Measurements from ENCODE around the gene TUBB. TPM values are rescaled to one million over a fixed set of nuclear protein-coding genes. Genes with fewer than 3 reads are reported as not detected.

The TUBB gene
- total RNA-seq, 2 experiments from 2014 or later: 1,162 to 1,172 TPM

DNA sequence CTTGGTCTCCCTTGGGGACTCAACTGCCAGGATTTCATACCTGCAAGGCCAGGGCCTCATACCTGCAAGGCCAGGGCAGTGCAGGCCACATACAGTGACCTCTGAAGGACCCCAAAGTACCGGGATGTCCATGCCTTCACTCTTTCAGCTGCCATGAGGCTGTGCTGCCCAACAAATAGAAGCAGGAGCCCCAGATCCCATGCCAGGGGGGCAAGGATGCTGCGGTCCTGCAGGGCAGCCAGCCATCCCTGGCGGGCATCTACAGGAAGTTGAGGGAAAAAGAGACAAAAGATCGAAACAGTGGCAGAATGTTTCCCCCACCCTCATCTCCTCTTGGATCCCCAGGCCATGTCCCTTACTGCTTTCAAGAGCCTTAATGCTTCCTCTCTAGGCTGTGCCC is 30.2 kb upstream of the TUBB start:
- H3K9me3 Mint-ChIP-seq: no peaks in the 10 kb centered on the region
- CTCF ChIA-PET: interaction anchor here (3.2 to 4.8 kb wide), 2 partner anchors 11 to 41 kb away, joined by 10 to 31 read pairs; no protein-coding TSS in a partner anchor
- POLR2A ChIA-PET: interaction anchor here (2.6 to 6.6 kb wide), 4 partner anchors 8 to 31 kb away, joined by 8 to 88 read pairs (median 36); partner anchors contain the start of genes MDC1 and TUBB
- H3K4me3 Mint-ChIP-seq: peak overlapping the region; percentile 93
- no peak for DNase-seq
- peaks cover 33% of the 10 kb centered on the region for H3K36me3 Mint-ChIP-seq (ENCODE audit: low read depth)
- no peaks in the 10 kb centered on the region for H3K27me3 Mint-ChIP-seq
- H3K4me1 Mint-ChIP-seq: peaks cover 44% of the 10 kb centered on the region
- peak overlapping the region; percentile 94 for H3K27ac Mint-ChIP-seq

DNA sequence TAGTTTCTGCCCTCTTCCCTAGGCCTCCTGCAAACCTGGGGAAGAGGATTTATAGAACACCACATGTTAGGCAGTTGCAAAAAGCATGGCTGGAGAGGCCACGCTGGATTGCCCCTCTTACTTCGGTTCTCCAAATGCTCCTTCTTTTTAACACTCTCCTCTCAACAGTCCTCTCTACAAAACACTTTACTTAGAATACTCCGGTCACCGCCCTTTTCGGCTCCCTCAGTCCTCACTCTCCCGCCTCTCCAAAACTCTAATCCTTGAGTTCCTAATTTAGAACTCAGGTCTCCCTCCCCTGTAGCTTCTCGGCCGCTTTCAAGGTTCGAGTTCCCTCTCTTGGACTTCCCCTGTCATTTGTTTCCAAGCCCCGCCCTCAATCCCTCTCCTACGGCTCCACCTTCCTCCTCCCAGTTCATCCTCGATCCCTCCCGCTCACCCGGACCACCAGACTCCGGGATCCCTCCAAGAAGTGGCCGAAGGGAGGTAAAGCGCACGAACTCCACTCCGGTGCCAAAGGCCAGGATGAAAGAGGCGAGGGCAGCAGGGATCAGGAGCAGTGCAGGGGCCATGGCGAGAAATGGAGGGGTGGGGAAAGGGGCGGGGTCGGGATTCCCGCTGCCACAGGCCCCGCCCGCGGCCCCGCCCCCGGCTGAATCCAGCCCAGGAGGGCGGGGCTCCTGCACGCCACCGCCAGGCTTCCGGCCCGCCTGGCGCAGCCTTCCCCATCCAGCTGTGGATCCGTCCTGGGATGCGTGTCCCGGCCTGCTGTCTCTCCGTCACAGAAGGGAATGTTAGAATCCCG is 29.5 kb upstream of the TUBB start, which contains the start of gene NRM:
NRM (minus strand) TSS at position 582 of the 805 bp plus-strand sequence; CDS start at position 572, 10 bp downstream.
- DNase-seq: peak; percentile 79
- H3K4me3 Mint-ChIP-seq: peak within 1 kb of the TSS; percentile 93
- POLR2A ChIA-PET: interaction anchor here (0.6 to 6.6 kb wide), 11 partner anchors 9 to 76 kb away, joined by 3 to 88 read pairs (median 5); partner anchors contain the start of genes FLOT1, MDC1 and TUBB
- H3K27ac Mint-ChIP-seq: peak within 1 kb of the TSS; percentile 94
- no peaks in the 10 kb centered on the region for H3K9me3 Mint-ChIP-seq
- peaks cover 45% of the 10 kb centered on the region for H3K4me1 Mint-ChIP-seq
- H3K27me3 Mint-ChIP-seq: no peaks in the 10 kb centered on the region
- peaks cover 27% of the 10 kb centered on the region for H3K36me3 Mint-ChIP-seq (ENCODE audit: low read depth)
- CTCF ChIA-PET: interaction anchor here (1.1 to 4.8 kb wide), 4 partner anchors 12 to 158 kb away, joined by 3 to 31 read pairs (median 7); partner anchors contain the start of gene MDC1

DNA sequence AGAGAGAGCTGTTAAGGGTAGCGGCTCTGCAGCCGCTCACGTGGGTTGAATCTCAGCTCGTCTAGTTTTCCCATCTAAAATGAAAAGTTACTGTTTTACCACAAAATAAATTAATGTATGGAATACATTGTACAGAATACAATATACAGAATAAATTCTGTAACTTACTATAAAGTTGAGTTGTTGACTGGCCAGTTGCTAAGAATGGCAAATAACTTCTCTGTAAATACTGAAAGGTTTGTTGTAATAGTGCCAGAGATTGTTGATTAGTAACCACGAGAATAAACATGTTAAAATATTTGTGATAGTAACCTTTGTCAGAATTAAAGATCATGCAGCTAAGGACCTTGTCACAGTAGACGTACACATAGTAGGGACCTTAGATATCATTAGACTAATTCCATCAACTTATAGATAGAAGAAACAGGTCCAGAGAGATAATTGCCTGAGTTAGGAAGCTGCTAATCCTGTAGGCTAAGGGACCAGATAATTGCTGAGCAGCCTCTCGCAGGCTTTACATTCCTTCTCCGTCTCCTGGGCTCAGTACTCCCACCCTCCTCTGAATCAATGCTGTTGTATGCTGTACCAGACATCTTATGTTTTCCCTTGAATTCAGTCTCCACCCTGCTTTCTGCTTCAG is 28.8 kb upstream of the TUBB start:
- Mint-ChIP-seq H3K9me3 (no peaks in the 10 kb centered on the region), H3K27ac (no peak overlapping the region)
- CTCF ChIA-PET: interaction anchor here (1.1 to 4.8 kb wide), 4 partner anchors 12 to 159 kb away, joined by 3 to 31 read pairs (median 7); partner anchors contain the start of gene MDC1

DNA sequence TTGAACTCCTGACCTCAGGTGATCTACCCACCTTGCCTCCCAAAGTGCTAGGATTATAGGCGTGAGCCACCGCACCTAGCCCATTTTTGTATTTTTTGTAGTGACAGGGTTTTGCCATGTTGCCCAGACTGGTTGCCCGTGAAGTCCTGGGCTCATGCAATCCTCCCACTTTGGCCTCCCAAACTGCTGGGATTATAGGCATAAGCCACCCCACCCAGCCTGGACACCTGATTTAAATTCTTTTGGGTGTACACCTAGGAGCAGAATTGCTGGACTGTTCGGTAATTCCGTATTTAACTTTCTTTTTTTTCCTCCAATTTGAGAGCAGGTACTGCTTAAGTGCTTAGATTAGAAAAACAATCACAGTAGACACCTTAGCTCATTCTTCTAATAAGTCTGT is 23.7 kb upstream of the TUBB start:
- POLR2A ChIA-PET: interaction anchor here (1.6 to 2.1 kb wide), 2 partner anchors 9 to 12 kb away, joined by 6 read pairs; no protein-coding TSS in a partner anchor
- H3K27me3 Mint-ChIP-seq: no peaks in the 10 kb centered on the region
- DNase-seq: no peak
- H3K27ac Mint-ChIP-seq: no peak overlapping the region
- H3K4me1 Mint-ChIP-seq: peaks cover 8% of the 10 kb centered on the region
- peaks cover 12% of the 10 kb centered on the region for H3K36me3 Mint-ChIP-seq (ENCODE audit: low read depth)
- CTCF ChIA-PET: interaction anchor here (1.2 kb wide), 1 partner anchor 20 kb away, joined by 4 read pairs; the partner anchor contains the start of gene MDC1
- no peaks in the 10 kb centered on the region for H3K9me3 Mint-ChIP-seq
- no peak overlapping the region for H3K4me3 Mint-ChIP-seq

More for the DNA sequence above, 28.8 kb upstream of the TUBB start:
- DNase-seq: no peak
- Mint-ChIP-seq H3K4me1 (peaks cover 45% of the 10 kb centered on the region), H3K27me3 (no peaks in the 10 kb centered on the region), H3K36me3 (ENCODE audit: low read depth) (peaks cover 20% of the 10 kb centered on the region), H3K4me3 (peak overlapping the region; percentile 93)
- POLR2A ChIA-PET: interaction anchor here (0.6 to 6.6 kb wide), 11 partner anchors 8 to 77 kb away, joined by 3 to 88 read pairs (median 5); partner anchors contain the start of genes FLOT1, MDC1 and TUBB

DNA sequence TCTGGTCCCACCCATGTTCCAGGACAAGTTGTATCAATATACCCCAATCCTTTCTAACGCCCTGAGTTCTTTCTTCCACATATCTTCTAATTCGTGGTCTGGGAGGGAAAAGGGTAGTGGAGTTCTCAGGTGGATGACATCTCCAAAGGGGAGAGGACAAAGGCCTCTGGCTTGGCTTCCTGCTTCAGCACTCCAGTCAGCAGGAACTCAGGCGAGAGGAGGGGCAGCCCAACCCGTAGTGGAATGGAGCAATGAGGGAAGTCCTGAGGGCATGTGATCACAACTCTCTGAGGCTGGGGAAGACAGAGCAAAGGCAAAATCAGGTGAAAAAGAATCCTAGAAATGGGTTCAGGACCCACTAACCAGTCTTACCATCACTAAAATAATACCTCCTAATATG is 19.8 kb upstream of the TUBB start:
- Mint-ChIP-seq H3K27me3 (no peaks in the 10 kb centered on the region), H3K27ac (no peak overlapping the region), H3K4me3 (no peak overlapping the region), H3K4me1 (no peaks in the 10 kb centered on the region), H3K36me3 (ENCODE audit: low read depth) (peaks cover 46% of the 10 kb centered on the region), H3K9me3 (no peaks in the 10 kb centered on the region)
- ChIA-PET CTCF (interaction anchor here (1.4 kb wide), 1 partner anchor 30 kb away, joined by 3 read pairs; no protein-coding TSS in a partner anchor), POLR2A (interaction anchor here (0.8 kb wide), 1 partner anchor 17 kb away, joined by 3 read pairs; the partner anchor contains the start of gene MDC1)
- no peak for DNase-seq

DNA sequence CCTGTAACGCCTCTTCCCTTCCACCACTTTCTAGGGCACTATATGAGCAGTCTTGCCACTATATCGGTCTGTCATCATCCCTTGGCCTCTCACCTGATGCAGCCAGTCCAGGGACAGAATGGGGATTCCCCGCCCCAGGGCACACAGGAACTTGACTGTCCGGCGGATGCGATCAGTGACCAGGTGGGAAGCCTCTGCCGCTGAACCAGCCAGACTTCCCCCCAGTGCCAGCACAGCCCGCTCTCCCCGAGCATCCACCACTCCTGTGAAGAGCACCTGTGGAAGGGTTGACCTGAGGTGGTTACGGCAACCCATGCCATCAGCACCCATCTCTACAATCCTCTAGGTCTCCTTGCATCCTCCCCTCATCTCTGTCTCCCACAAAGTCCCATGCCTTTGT is 17.1 kb upstream of the TUBB start:
- no peak overlapping the region for H3K27ac Mint-ChIP-seq
- ChIA-PET CTCF (interaction anchor here (2.2 kb wide), 1 partner anchor 24 kb away, joined by 9 read pairs; no protein-coding TSS in a partner anchor), POLR2A (interaction anchor here (0.7 to 1.3 kb wide), 2 partner anchors 16 to 18 kb away, joined by 3 read pairs; no protein-coding TSS in a partner anchor)
- H3K4me3 Mint-ChIP-seq: no peak overlapping the region
- H3K4me1 Mint-ChIP-seq: peaks cover 2% of the 10 kb centered on the region
- H3K36me3 Mint-ChIP-seq (ENCODE audit: low read depth): peaks cover 65% of the 10 kb centered on the region
- H3K27me3 Mint-ChIP-seq: no peaks in the 10 kb centered on the region
- DNase-seq: no peak
- H3K9me3 Mint-ChIP-seq: no peaks in the 10 kb centered on the region

DNA sequence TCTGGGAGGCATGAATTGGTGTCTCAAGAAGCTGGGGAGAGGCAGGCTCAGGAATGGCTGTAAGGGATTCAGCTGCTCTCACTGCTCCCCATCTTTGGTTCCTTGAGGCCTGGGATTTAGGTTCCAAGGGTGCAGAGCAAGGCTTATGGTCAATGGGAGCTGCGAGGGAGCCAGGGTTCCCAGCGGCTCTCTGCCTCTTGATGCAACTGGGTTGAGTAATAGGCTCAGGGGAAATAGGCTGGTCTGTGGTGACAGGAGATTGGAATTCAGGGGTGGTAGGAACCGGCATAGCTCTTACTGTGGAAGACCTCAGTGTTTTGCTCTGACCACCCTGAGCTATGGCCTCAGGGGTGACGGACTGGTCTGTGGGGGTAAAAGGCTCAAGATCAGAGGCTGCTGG is 16.3 kb upstream of the TUBB start:
- DNase-seq: no peak
- Mint-ChIP-seq H3K27ac (no peak overlapping the region), H3K27me3 (no peaks in the 10 kb centered on the region), H3K36me3 (ENCODE audit: low read depth) (peaks cover 68% of the 10 kb centered on the region), H3K9me3 (no peaks in the 10 kb centered on the region), H3K4me3 (no peak overlapping the region), H3K4me1 (peaks cover 2% of the 10 kb centered on the region)
- POLR2A ChIA-PET: interaction anchor here (0.7 to 2.9 kb wide), 4 partner anchors 14 to 17 kb away, joined by 3 to 16 read pairs (median 5); partner anchors contain the start of gene MDC1
- CTCF ChIA-PET: interaction anchor here (2.2 kb wide), 1 partner anchor 25 kb away, joined by 9 read pairs; no protein-coding TSS in a partner anchor

DNA sequence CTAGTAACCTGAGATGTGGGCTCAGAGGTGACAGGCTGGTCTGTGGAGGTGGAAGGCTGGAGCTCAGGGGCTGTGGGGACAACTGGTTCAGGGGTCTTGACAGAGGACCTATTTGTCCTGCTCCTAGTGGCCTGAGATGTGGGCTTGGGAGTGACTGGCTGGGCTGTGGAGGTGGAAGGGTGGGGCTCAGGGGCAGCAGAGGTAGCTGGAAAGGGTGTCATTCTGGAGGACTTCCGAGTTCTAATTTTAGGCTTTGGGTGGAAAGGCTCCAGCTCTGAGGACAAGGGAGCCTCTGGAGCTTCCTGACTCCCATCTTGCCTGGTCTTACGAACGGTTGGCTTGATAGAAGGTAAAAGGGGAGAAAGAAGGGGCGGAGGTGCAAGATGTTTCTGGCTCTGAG is 14.5 kb upstream of the TUBB start:
- no peak overlapping the region for H3K27ac Mint-ChIP-seq
- POLR2A ChIA-PET: interaction anchor here (0.6 to 2.9 kb wide), 5 partner anchors 10 to 90 kb away, joined by 3 to 16 read pairs (median 4); partner anchors contain the start of gene MDC1
- CTCF ChIA-PET: interaction anchor here (1.8 to 2.5 kb wide), 2 partner anchors 12 to 27 kb away, joined by 5 to 6 read pairs; partner anchors contain the start of gene MDC1
- DNase-seq: no peak
- no peaks in the 10 kb centered on the region for H3K9me3 Mint-ChIP-seq
- no peak overlapping the region for H3K4me3 Mint-ChIP-seq
- H3K4me1 Mint-ChIP-seq: peaks cover 3% of the 10 kb centered on the region
- H3K36me3 Mint-ChIP-seq (ENCODE audit: low read depth): peaks cover 66% of the 10 kb centered on the region
- H3K27me3 Mint-ChIP-seq: no peaks in the 10 kb centered on the region

DNA sequence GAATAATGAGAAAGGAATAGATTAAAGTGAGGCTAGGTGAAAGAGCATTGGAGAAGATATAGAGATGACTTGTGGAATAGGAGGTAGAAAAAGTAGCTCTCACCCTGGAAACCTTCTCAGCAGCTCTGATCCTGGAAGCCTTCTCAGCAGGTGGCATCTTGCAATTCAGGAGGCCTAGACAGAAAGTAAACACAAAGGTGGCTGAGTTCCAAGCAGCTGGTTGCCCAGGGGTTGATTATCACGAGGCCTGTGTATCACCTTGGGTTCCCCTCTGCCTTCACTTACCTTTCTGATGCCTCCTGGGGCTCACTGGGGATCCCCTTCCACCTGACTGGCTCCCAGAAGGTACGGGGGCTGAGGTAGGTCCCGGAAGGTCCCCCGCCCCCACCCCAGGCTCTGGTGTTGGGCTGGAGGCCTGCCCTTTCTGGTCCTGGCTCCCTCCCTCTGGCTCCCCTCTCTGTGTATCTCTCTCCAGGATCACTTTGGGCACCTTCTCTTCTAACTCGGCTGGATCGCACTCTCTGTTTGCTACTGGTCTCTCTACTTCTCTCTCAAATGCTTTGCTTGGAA is 12.8 kb upstream of the TUBB start:
- no peaks in the 10 kb centered on the region for H3K9me3 Mint-ChIP-seq
- CTCF ChIA-PET: interaction anchor here (1.8 to 2.5 kb wide), 2 partner anchors 10 to 28 kb away, joined by 5 to 6 read pairs; partner anchors contain the start of gene MDC1
- no peaks in the 10 kb centered on the region for H3K27me3 Mint-ChIP-seq
- no peak overlapping the region for H3K27ac Mint-ChIP-seq
- H3K36me3 Mint-ChIP-seq (ENCODE audit: low read depth): peaks cover 76% of the 10 kb centered on the region
- peaks cover 20% of the 10 kb centered on the region for H3K4me1 Mint-ChIP-seq
- no peak overlapping the region for H3K4me3 Mint-ChIP-seq
- no peak for DNase-seq
- POLR2A ChIA-PET: interaction anchor here (1.0 to 1.2 kb wide), 2 partner anchors 10 to 15 kb away, joined by 3 to 5 read pairs; partner anchors contain the start of gene MDC1

DNA sequence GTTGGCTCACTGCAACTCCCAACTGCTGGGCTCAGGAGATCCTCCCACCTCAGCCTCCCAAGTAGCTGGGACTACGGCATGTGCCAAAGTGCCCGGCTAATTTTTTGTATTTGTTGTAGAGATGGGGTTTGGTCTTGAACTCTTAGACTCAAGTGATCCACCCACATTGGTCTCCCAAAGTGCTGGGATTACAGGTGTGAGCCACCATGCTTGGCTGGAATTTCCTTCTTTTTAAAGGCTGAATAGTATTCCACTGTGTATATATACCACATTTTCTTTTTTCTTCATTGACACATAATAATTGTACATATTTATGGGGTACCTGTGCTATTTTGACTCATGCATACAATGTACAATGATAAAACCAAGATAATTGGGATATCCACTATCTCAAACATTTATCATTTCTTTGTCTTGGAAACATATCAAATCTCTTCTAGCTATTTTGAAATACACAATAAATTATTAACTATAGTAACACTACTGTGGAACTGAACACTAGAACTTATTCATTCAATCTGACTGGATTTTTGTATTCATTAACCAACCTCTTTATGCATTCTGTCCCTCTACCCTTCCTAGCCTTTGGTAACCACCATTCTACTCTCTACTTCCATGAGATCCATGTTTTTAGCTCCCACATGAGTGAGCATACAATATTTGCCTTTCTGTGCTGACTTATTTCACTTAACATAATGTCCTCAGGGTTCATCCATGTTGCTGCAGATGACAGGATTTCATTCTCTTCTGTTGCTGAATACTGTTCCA is 10.9 kb upstream of the TUBB start:
- H3K36me3 Mint-ChIP-seq (ENCODE audit: low read depth): peaks cover 75% of the 10 kb centered on the region
- no peaks in the 10 kb centered on the region for H3K9me3 Mint-ChIP-seq
- no peak for DNase-seq
- ChIA-PET POLR2A (interaction anchor here (0.6 to 2.3 kb wide), 3 partner anchors 10 to 783 kb away, joined by 3 to 7 read pairs (median 3); partner anchors contain the start of gene TUBB), CTCF (interaction anchor here (0.6 to 1.5 kb wide), 2 partner anchors 13 to 64 kb away, joined by 3 to 4 read pairs; no protein-coding TSS in a partner anchor)
- no peaks in the 10 kb centered on the region for H3K27me3 Mint-ChIP-seq
- H3K27ac Mint-ChIP-seq: no peak overlapping the region
- H3K4me3 Mint-ChIP-seq: no peak overlapping the region
- H3K4me1 Mint-ChIP-seq: peaks cover 36% of the 10 kb centered on the region

DNA sequence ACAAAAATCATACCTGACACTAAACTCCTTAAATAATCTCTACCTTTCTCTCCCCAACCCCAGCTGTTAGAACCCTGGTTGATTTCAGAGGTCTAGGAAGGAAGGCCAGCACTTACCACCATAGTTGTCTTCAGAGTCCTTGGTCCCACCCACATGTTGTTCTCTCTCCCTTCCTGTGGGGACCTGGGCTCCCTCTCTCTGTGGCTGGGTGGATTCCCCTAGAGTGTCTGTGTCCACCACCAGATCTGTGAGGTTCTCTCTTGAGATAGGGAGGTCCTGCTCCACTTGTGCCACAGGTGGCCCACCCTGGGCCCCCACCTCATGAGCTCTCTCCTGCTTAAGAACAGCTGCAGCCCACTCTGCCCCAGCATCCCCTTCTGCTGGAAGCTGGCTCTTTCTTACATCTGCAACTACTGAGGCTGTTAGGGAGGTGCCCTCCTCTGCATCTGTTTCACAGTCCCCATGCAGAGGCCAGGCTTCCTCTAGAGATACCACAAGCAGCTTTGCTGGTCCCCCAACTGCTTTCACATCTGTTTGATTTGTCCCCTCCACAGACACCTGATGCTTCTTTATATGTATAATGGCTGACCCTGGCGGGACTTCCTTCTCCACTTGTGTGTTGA is 8.3 kb upstream of the TUBB start:
- ChIA-PET CTCF (interaction anchor here (1.0 to 2.6 kb wide), 4 partner anchors 10 to 33 kb away, joined by 3 to 15 read pairs (median 6); no protein-coding TSS in a partner anchor), POLR2A (interaction anchor here (0.8 to 2.6 kb wide), 11 partner anchors 10 to 96 kb away, joined by 3 to 25 read pairs (median 3); partner anchors contain the start of genes MRPS18B and PPP1R10)
- Mint-ChIP-seq H3K4me3 (peak overlapping the region; percentile 2), H3K9me3 (peaks cover 2% of the 10 kb centered on the region), H3K36me3 (ENCODE audit: low read depth) (peaks cover 79% of the 10 kb centered on the region), H3K27ac (peak overlapping the region; percentile 79), H3K4me1 (peaks cover 59% of the 10 kb centered on the region), H3K27me3 (no peaks in the 10 kb centered on the region)
- DNase-seq: peak; percentile 28
